GM18505 (cell line): ENCODE results near the gene PALB2.

Experiments
- ATAC-seq: cut with Tn5 transposase; IDR thresholded peaks from one replicate; pipeline ENCODE4 v1.9.1; 2021; ENCODE audit not compliant: unreplicated experiment
- POLR2A ChIP-seq: IDR thresholded peaks from 4 replicates; pipeline ENCODE4 v1.6.1; 2011; ENCODE audit warnings: borderline replicate concordance; ENCODE audit not compliant: insufficient read depth, insufficient read length; ENCODE audit errors: extremely low read depth

Gene PALB2

DNA sequence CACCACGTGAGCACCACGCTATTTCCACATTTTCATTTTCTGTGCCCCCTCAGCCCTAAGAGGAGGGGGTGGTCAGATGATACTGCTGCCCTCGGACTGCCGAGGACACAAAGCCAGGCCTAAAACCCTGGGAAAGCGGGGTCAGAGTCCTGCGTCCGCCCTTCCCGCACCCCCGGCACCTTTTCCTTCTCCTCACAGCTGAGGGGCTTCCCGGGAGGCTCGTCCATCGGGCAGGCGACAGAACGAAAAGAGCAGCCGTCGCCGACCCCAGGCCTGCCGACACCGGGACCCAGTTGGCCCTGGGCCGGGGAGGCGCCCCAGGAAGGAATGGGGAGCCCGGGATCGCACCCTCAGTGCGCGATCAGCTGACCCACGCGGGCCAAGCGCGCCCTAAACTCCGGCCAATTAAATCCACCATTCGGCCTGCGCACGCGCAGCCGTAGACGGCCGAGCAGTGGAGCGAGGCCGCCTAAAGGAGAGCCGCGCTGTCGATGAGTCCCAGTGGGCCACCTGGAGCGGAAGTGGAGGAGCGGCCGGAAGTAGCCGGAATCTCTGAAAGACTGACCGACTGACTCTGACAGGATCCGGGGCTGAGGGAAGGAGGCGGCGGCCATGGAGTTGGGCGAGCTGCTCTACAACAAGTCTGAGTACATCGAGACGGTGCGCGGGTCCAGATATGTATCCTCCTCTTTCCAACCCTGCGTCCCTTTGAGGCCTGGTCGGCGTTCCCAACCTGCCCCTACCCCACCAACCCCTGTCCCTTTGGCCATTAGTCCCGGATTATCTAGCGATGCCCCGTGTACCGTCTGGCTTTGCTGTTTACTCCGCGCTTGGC, at the start of gene PALB2, which contains the start of gene DCTN5:
Gene PALB2, minus strand, starts transcription at position 380 of the 835 bp plus-strand sequence. Its CDS starts 153 bp downstream, at position 227.
Gene DCTN5, plus strand, starts transcription at position 536 of the 835 bp plus-strand sequence. Its CDS starts 77 bp downstream, at position 613.
- TF ChIP-seq POLR2A: peak; percentile 80
- peak; percentile 93 for ATAC-seq

DNA sequence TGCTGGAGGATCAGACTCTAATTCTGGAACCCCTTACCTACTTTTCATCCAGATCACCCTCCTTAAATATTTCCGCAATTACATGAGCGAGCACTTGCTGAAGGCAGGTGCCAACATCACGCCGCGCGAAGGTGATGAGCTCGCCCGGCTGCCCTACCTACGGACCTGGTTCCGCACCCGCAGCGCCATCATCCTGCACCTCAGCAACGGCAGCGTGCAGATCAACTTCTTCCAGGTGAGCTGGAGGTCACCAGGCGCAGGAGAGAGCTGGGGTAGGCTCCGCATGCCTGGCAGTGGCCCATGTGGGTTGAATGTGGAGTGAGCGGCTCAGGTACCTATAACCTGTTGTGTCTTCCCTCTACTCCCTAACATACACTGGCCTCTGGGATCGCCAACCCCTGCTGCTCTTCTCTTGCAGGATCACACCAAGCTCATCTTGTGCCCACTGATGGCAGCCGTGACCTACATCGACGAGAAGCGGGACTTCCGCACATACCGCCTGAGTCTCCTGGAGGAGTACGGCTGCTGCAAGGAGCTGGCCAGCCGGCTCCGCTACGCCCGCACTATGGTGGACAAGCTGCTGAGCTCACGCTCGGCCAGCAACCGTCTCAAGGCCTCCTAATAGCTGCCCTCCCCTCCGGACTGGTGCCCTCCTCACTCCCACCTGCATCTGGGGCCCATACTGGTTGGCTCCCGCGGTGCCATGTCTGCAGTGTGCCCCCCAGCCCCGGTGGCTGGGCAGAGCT, 48.5 kb upstream of the PALB2 start:
- ATAC-seq: no peak
- TF ChIP-seq POLR2A: no peak

DNA sequence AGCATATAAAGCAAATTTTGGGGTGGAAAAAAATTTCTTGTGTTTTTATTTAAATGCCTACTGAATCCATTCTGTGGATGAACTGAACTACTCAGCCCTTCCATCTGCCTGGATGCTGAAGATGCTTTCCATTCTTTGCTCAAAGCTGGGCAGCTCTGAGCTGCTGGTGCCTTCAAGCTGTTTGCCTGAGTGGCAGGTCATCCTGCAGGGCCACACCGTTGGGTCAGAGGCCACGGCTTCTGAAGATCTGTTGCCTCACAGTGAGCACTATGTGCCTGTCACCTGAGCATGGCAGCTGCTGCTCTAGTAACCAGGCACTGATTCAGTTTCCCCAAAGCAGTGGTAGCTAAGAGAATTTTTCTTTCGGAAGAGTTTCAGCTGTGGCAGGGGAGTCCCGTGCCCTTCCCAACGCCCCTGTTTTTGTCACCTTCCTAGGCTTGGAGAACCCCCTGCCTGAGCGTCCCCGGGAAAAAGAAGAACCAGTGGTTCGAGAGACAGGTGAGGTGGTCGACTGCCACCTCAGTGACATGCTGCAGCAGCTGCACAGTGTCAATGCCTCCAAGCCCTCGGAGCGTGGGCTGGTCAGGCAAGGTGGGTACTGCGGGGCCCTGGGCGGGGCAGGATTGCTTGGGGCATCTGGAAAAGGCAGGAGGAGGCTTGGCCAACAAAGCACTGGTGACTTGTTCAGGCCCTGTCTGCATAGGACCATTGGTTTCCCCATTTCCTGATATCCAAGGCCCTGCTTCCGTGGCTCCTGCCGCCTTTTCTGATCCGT, 46.1 kb upstream of the PALB2 start:
- ATAC-seq: no peak
- TF ChIP-seq POLR2A: no peak

DNA sequence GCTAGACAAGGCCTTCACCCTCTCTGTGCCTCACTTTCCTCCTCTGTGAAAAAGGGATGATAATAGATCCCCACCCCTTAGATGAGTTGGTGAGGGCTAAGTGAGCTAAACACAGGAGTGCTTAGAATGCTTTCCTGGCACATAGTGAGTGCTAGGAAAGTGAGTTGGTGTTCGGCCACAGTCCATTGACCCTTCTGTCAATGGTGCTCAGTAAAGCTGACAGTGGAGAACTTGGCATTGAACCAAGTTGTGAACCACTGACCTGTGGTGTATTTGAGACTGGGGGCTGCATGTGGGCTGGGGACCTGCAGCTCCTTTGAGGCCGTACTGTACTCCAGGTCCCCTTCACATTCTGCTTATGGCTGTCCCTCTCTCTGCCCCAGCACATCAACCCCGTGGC, 42.4 kb upstream of the PALB2 start:
- ATAC-seq: no peak
- no peak for TF ChIP-seq POLR2A

DNA sequence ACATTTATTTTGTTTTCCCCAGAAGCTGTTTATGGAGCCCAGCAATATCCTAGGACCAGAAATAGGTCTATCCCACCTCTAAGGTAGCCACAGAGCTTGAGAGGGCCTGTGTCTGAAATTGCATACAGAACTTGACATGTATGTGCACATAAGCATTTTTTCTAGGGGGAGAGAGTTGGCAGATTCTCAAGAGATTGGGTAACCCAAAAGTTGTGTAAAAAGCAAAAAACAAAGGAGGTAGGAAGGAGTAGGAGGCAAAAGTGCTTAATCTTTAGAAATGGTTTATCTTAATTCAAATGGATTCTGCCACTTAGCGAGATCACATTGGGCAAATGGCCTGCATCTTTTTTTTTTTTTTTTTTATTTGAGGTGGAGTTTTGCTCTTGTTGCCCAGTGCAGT, 41.1 kb upstream of the PALB2 start:
- no peak for TF ChIP-seq POLR2A
- no peak for ATAC-seq

DNA sequence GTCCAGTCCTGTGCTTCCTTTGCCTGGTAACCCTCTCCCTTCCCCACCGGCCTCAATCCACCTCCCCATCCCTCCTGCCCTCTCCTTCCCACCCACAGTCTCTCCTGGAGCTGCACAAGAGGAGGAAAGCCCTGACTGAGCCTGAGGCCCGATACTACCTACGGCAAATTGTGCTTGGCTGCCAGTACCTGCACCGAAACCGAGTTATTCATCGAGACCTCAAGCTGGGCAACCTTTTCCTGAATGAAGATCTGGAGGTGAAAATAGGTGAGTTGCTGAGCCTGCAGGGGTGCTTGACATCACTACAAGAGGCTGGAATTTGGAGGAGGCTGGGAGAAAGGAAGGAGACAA, 38.9 kb upstream of the PALB2 start:
- ATAC-seq: no peak
- no peak for TF ChIP-seq POLR2A

DNA sequence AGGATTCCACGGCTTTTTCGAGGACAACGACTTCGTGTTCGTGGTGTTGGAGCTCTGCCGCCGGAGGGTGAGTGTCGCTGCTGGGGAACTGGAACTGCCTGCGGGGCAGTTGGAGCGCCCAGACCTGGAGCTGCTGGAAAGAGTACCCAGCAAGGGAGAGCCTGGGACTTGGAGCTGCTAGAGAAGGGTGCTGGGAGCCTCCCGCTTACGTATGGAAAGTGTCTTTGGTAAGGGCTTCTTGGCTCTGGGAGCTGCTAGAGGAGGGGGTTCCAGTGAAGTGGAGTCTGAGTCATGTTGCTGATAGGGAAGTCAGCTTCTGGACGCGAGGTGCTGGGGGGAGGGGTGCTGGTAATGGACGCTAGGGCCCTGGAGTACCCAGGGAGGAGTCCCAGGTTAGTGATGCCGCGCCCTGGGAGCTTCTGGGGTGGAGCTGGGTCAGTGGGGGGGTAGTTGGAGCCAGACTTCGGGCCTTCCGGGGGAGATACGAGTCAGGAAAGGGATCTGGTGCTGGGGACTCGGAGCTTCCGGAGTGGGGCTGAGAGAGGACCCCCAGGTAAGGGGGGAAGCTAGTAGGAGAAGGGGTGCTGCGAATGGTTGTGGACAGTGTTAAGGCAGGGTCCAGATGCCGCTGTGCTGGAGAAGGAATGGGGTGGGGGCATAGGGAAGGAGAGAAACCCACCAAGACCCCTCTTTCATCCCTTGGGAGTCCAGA, 38.3 kb upstream of the PALB2 start:
- no peak for TF ChIP-seq POLR2A
- ATAC-seq: no peak

DNA sequence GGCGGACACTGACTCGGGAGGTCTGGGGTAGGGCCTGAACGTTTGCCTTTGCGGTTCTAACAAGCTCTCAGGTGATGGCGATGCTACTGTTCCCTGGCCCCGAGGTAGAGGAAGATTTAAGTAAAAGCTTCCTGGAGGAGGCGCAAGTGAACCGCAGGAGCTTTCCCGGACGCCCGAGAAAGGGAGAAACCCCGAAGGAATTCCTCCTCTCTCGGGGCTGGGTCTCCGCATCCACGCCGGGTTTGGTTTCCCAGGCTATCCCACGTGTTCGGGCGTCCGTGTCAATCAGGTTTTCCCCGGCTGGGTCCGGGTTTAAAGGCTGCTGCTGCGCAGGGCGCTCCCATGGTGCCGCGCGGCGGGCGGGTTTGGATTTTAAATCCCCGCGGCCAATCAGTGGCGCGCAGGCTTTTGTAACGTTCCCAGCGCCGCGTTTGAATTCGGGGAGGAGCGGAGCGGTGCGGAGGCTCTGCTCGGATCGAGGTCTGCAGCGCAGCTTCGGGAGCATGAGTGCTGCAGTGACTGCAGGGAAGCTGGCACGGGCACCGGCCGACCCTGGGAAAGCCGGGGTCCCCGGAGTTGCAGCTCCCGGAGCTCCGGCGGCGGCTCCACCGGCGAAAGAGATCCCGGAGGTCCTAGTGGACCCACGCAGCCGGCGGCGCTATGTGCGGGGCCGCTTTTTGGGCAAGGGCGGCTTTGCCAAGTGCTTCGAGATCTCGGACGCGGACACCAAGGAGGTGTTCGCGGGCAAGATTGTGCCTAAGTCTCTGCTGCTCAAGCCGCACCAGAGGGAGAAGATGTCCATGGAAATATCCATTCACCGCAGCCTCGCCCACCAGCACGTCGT, 37.5 kb upstream of the PALB2 start, which contains the start of gene PLK1:
Gene PLK1, plus strand, starts transcription at position 460 of the 844 bp plus-strand sequence. Its CDS starts 44 bp downstream, at position 504.
- TF ChIP-seq POLR2A: peak; percentile 67
- ATAC-seq: peak; percentile 79

DNA sequence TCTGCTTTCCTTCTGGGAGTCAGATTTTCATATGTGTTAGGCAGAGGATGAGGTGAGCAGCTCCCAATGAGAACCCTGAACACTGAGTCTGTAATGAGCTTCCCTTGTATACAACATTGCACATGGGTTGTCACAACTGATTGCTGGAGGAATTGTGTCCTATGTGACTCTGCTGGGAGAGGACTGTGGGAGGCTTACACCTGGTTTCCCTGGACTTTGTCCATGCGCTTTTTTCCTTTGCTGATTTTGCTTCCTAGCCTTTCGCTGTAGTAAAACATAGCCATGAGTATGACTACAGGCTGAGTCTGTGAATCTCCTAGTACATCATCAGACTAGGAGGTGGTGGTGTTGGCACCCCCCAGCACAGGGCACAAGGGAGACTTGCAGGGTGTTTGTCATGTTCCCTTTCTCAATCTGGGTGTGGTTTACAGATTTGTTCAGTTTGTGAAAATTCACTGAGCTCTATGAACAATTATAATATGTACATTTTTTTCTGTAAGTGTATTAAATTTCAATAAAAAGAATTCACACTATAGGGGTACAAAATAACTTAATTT, 35.9 kb upstream of the PALB2 start:
- no peak for TF ChIP-seq POLR2A
- no peak for ATAC-seq

DNA sequence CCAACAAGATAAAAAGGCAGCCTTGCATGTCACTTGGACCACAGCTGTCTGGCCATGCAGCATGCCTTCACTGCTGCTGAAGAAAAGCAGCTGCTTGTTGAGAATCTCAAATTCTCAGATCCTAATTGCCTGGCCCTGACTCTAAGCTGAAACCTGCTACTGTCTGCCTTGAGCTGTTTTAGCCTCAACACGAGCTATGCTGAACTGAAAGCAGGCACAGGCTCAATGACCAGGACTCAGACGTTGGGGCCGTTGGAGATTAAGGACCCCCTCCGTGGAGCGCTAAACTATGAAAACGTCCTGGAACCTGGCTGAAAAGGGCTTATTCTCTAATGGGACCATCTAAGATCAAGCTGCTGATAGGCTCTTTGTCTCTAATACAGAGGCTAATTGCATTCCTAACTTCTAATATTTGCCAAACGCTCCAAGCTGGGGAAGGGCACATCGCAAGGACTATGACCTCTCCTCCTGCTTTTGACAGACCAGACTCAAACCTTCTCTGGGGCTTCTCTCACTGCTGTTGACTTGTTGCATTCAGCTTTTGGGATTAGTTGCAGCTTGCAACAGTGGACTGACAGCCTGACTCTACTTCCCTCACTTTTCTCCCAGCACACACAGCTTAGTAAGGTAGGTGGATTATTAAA, 33.0 kb upstream of the PALB2 start:
- no peak for ATAC-seq

DNA sequence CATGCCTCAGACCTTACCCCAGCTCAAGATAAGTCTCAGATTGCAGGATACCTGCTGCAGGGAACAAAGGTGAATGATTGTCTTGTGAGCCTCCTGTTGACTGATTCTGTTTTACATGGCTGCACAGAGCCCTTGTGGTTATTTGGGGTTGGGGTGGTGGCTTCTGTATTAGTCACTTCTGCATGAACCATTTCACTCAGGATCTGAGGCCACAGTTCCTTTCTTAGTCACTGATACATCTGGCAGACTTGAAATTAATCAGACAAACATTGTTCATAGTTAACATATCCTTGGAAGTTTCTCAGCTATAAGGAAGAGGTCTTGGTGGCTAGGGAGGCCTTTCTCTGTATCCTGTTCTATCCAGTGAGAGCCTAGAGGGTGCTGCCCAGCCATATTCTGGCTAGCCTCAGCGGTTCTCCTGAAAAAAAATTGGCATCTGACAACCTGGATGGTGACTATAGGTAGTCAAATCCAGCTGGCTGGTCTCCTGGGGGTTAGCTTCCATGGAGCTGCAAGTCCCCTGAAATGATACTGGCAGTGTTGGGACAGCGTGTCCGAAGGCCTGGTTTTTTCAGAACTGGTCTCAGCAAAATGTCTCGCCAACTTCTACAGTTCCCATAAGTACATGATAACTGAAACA, 29.1 kb upstream of the PALB2 start:
- ATAC-seq: peak; percentile 89
- no peak for TF ChIP-seq POLR2A

More for the DNA sequence above, 33.0 kb upstream of the PALB2 start:
- TF ChIP-seq POLR2A: no peak

DNA sequence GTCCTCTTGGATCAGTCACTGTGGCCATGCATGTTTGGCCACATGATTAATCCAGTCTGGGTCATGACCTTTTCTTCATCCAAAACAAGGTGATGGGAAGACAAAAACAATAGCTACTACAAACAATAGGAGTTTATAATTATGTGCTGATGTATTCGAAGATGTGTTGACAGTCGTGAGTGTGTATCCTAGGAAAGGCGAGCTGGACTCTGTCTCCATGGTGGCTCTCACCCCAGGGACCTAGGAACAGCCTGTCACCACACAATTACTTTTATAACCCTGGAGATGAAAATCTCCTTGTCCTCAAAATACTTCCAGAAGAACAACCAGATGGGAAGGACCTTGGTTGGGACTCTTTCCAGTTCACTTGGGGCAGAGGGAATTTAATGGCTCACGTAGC, 27.8 kb upstream of the PALB2 start:
- ATAC-seq: no peak
- no peak for TF ChIP-seq POLR2A
